ENCODE measurements around the gene CCL28. TPM values are rescaled to one million over a fixed set of nuclear protein-coding genes. Genes with fewer than 3 reads are reported as not detected.

The CCL28 gene
- polyA plus RNA-seq, 3 donors, result 2.6 to 4.3 (median 2.8) TPM

Other genes with a start within 250 kb of the CCL28 start
- gene NIM1K, start 220.2 kb downstream of the CCL28 start, polyA plus RNA-seq (ENCODE audit: insufficient read length in 3 of 3), result under 1 TPM; 0.33 to 0.61 (median 0.58) TPM
- gene HMGCS1, start 99.0 kb downstream of the CCL28 start, polyA plus RNA-seq (ENCODE audit: insufficient read length in 3 of 3), result 100 to 1,000 TPM; 114 to 157 (median 129) TPM
- gene TMEM267, start 71.5 kb upstream of the CCL28 start, polyA plus RNA-seq (ENCODE audit: insufficient read length in 3 of 3), result 10 to 100 TPM; 15.1 to 22.7 (median 19.1) TPM
- gene C5orf34, start 102.8 kb upstream of the CCL28 start, polyA plus RNA-seq (ENCODE audit: insufficient read length in 3 of 3), result 1 to 10 TPM; 4.9 to 5.9 (median 5.4) TPM
- gene PAIP1, start 144.7 kb upstream of the CCL28 start, polyA plus RNA-seq (ENCODE audit: insufficient read length in 3 of 3), result 100 to 1,000 TPM; 129 to 186 (median 149) TPM
- 100 to 1,000 TPM in 2 of 3 donors, 10 to 100 TPM in 1; 95.3 to 116 (median 107) TPM for gene NNT, start 190.8 kb upstream of the CCL28 start, polyA plus RNA-seq (ENCODE audit: insufficient read length in 3 of 3)